ENCODE measurements around the gene LHX2. TPM values are rescaled to one million over a fixed set of nuclear protein-coding genes. Genes with fewer than 3 reads are reported as not detected.

The LHX2 gene
- total RNA-seq, 1 experiment from 2014 or later: not detected

DNA sequence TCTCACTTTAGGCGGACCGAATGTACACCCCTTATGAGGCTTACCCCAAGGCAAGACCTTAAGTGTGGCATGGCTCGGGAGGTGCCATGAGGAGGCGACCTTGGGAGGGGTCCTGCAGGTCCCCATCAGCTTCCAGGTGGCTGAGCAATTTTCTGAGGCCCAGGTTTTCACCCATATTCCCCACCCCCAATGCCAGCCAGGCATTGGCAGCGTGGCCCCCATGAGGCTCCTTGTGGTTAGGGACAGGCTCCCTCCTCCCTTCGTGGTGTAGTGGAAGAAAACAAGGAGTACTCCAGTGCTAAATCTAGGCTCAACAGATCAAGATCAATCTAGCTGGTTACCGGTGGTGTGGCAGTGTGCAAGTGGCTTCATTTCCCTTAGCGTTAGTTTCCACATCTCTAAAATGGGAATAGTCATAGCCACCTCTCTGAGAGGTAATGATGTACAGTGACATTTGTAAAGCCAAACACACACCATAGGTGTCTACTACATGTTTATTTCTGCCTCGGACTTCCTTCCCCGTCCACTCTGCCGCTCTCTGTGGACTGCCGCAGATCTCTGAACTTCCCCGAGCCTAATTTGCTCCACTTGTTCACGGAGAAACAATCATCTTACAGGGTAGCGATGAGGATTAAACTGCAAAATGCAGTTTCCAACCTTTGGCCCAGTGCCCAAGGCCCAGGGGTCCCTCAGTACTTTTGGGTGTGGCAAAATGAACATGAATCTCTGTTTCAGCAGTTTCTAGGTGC, 8.4 kb downstream of the LHX2 start:
- TF ChIP-seq, protein P1, sequence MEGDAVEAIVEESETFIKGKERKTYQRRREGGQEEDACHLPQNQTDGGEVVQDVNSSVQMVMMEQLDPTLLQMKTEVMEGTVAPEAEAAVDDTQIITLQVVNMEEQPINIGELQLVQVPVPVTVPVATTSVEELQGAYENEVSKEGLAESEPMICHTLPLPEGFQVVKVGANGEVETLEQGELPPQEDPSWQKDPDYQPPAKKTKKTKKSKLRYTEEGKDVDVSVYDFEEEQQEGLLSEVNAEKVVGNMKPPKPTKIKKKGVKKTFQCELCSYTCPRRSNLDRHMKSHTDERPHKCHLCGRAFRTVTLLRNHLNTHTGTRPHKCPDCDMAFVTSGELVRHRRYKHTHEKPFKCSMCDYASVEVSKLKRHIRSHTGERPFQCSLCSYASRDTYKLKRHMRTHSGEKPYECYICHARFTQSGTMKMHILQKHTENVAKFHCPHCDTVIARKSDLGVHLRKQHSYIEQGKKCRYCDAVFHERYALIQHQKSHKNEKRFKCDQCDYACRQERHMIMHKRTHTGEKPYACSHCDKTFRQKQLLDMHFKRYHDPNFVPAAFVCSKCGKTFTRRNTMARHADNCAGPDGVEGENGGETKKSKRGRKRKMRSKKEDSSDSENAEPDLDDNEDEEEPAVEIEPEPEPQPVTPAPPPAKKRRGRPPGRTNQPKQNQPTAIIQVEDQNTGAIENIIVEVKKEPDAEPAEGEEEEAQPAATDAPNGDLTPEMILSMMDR (IDR thresholded peaks at IDR 0.05; ENCODE audit: unreplicated experiment): no peak
- Mint-ChIP-seq H3K4me3 (ENCODE audit: low read depth, unreplicated experiment) (no peak overlapping the region), H3K27ac (ENCODE audit: unreplicated experiment) (no peak overlapping the region), H3K4me1 (ENCODE audit: low read depth, unreplicated experiment) (peaks cover 28% of the 10 kb centered on the region), H3K9me3 (ENCODE audit: low read depth, unreplicated experiment) (no peaks in the 10 kb centered on the region), H3K27me3 (ENCODE audit: unreplicated experiment) (peaks cover 99% of the 10 kb centered on the region), H3K36me3 (ENCODE audit: insufficient read depth, unreplicated experiment) (no peaks in the 10 kb centered on the region)
- intact Hi-C loops (cut with micrococcal nuclease; ENCODE audit: unreplicated experiment): no loop called here
- no TSS peak for BruUV-seq (replicated peaks)
- no peak for DNase-seq
- CTCF ChIA-PET: interaction anchor here (0.9 kb wide), 1 partner anchor 22 kb away, joined by 3 read pairs; no protein-coding TSS in a partner anchor

DNA sequence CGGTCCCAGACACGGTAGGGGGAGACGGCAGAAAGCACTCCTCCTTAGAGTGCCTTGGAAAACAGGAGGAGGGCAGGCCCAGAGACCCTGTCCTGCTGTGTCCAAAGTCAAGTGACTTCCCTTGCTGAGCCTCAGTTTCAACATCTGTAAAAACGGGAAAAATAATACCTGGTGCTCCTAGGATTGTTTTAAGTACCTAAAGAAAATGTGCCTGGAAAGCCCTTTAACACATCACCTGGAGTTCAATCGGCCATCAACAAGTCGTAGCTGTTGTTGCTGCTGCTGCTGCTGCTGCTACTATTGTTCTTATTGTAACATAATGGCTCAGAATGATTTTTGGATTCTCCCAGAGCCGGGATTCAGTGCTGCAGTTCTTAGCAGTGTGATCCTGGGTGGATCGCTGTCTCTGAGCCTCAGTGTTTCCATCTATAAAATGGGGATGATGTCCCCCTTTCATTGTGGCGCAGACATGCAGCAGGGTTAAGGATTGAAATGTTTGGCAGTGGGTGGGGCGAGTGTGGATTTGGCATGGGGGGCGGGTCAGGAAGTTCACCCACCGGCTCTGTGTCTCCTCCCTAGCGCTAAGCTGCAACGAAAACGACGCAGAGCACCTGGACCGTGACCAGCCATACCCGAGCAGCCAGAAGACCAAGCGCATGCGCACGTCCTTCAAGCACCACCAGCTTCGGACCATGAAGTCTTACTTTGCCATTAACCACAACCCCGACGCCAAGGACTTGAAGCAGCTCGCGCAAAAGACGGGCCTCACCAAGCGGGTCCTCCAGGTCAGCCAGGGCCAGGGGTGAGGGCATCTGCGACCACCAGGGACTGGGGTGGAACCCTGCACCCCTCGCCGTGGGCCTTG, 9.2 kb downstream of the LHX2 start:
- Mint-ChIP-seq H3K4me3 (ENCODE audit: low read depth, unreplicated experiment) (no peak overlapping the region), H3K27ac (ENCODE audit: unreplicated experiment) (no peak overlapping the region), H3K36me3 (ENCODE audit: insufficient read depth, unreplicated experiment) (no peaks in the 10 kb centered on the region), H3K9me3 (ENCODE audit: low read depth, unreplicated experiment) (no peaks in the 10 kb centered on the region), H3K27me3 (ENCODE audit: unreplicated experiment) (peaks cover 99% of the 10 kb centered on the region), H3K4me1 (ENCODE audit: low read depth, unreplicated experiment) (peaks cover 28% of the 10 kb centered on the region)
- no peak for DNase-seq
- CTCF ChIA-PET: no interaction called here
- intact Hi-C loops (cut with micrococcal nuclease; ENCODE audit: unreplicated experiment): no loop called here
- TF ChIP-seq, protein P1 (IDR thresholded peaks at IDR 0.05; ENCODE audit: unreplicated experiment): no peak
- no TSS peak for BruUV-seq (replicated peaks)

DNA sequence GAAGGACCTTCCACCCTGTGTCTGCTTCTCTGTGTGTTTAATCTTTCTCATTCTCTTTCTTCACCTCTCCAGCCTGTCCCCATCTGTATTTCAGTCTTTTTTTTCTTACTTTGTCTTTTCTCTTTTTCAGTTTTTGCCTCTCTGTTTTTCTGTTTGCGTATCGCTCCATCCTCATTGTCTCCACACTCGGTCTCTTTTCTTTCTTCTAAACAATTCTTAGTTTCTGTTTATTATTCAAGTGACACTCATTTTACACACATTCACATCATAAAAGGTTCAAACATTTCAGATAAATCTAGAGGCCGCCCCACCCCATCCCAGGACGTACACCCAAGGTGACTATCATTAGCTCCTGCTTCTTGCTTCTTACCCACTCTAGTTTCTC, 9.8 kb downstream of the LHX2 start:
- Mint-ChIP-seq H3K27ac (ENCODE audit: unreplicated experiment) (no peak overlapping the region), H3K27me3 (ENCODE audit: unreplicated experiment) (peaks cover 99% of the 10 kb centered on the region), H3K4me3 (ENCODE audit: low read depth, unreplicated experiment) (no peak overlapping the region), H3K4me1 (ENCODE audit: low read depth, unreplicated experiment) (peaks cover 26% of the 10 kb centered on the region), H3K36me3 (ENCODE audit: insufficient read depth, unreplicated experiment) (no peaks in the 10 kb centered on the region), H3K9me3 (ENCODE audit: low read depth, unreplicated experiment) (no peaks in the 10 kb centered on the region)
- TF ChIP-seq, protein P1 (IDR thresholded peaks at IDR 0.05; ENCODE audit: unreplicated experiment): no peak
- intact Hi-C loops (cut with micrococcal nuclease; ENCODE audit: unreplicated experiment): no loop called here
- no TSS peak for BruUV-seq (replicated peaks)
- DNase-seq: no peak
- CTCF ChIA-PET: no interaction called here

DNA sequence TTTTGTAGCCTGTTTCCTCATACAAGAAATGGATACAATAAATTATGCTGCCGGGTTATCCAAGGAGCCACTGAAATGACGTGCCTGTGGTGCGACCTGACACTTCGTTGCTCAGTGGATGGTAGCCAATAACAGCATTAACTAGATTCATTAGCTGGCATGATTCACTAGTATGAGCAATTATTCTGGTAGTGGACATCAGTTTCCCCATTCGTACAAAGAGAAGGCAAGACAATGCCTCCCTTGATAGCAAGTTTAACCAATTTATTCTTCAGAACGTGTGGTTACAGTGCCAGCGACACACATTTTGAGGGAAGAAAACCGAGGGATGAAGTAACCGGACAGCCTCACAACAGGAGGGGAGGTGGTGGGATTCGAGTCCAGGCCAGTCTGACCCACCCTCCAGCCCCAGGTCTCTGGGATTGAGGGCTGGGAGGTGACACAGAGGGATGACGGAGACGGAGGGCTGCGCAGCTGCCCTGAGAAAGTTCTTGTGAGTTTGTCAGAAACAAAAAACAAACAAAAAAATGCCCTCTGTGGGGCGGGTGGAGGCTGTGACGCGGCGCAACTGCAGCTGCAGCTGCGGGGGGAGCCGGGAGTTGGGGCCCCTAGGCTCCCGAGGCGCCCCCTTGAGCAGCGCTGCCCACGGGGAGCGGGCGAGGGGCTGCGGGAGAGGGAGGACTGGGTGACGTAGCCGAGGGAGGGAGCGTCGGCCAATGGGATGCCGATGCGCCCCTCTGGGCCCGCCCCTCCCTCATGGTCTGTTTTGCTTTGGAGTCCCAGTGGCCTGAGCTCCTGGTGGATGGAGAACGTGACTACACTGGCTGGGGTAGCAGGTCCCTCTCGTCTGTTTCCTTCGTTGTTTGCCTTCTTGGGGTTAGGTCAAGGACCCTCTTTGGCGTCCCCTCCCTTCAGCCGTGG, 10.9 kb downstream of the LHX2 start:
- no TSS peak for BruUV-seq (replicated peaks)
- DNase-seq: no peak
- CTCF ChIA-PET: no interaction called here
- no peak overlapping the region for H3K27ac Mint-ChIP-seq (ENCODE audit: unreplicated experiment)
- H3K9me3 Mint-ChIP-seq (ENCODE audit: low read depth, unreplicated experiment): no peaks in the 10 kb centered on the region
- peaks cover 88% of the 10 kb centered on the region for H3K27me3 Mint-ChIP-seq (ENCODE audit: unreplicated experiment)
- H3K36me3 Mint-ChIP-seq (ENCODE audit: insufficient read depth, unreplicated experiment): no peaks in the 10 kb centered on the region
- intact Hi-C loops (cut with micrococcal nuclease; ENCODE audit: unreplicated experiment): no loop called here
- H3K4me1 Mint-ChIP-seq (ENCODE audit: low read depth, unreplicated experiment): peaks cover 15% of the 10 kb centered on the region
- TF ChIP-seq, protein P1 (IDR thresholded peaks at IDR 0.05; ENCODE audit: unreplicated experiment): no peak
- H3K4me3 Mint-ChIP-seq (ENCODE audit: low read depth, unreplicated experiment): no peak overlapping the region
